ENCODE data around the gene C5orf52.

C5orf52 gene

DNA sequence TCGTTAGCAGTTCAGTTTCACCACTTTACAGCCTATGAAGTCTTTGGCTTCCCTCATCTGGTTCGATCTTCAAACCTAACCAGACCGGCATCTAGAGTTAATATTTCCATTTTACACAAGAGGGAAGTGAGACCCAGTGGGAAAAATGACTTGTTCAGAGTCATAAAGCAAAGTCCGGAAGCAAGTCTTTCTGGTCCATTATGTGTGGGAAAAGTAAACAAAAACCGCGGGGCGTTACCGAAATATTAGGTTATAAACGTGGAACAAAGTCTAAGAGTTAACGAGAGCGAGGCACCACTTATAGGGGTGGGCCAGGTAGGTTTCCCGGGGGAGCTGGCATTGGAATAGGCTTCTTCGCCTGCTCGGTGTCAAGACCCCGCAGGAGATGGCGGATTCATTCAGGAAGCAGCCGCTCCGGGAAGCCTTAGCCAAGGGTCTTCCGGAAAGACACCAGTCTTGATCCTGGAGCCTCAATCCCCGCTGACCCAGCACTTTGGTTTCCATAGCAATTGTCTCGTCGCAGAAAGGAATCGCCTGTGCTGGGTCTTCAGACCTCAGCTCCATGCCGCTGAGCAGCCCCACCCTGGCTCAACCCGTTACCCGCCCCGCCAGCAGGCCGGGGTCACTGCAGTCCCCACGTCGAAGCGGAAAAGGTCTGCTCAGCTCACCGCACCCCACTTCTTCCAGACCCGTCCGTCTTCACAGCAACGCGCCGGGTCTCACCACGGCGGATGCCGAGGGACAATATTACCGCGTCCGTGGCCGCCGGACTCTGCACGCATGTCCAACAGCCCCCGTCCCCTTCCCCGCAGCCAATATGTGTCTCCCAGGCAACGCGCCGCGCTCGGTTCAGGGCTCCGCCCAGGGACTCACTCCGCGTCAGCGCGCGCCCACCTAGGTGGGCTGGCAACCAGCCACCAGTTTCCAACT, at the start of gene C5orf52:
Gene C5orf52 (plus strand): TSS at position 872 of the 930 bp plus-strand sequence. CDS start 82 bp downstream, outside the sequence.
- no peak for TF ChIP-seq MYC (IDR thresholded peaks at IDR 0.05; ENCODE audit: low read depth, low read length)
- TF ChIP-seq POLR2A (IDR thresholded peaks at IDR 0.05; ENCODE audit: extremely low read depth, insufficient read length): no peak
- TF ChIP-seq CTCF (IDR thresholded peaks at IDR 0.05; ENCODE audit: low read depth, low read length): no peak
- DNase-seq (ENCODE audit: low read depth): peak; percentile 6
- H3K4me3 ChIP-seq (ENCODE audit: low read depth, low read length): no peak within 1 kb of the TSS

GRCh38 chr5:157624144-157624543, 47.2 kb upstream of the C5orf52 start:
- H3K4me3 ChIP-seq (ENCODE audit: low read depth, low read length): no peak overlapping the region
- DNase-seq (ENCODE audit: low read depth): no peak
- TF ChIP-seq POLR2A (IDR thresholded peaks at IDR 0.05; ENCODE audit: extremely low read depth, insufficient read length) (no peak), CTCF (IDR thresholded peaks at IDR 0.05; ENCODE audit: low read depth, low read length) (no peak), MYC (IDR thresholded peaks at IDR 0.05; ENCODE audit: low read depth, low read length) (no peak)
- TF ChIP-seq, protein P1, sequence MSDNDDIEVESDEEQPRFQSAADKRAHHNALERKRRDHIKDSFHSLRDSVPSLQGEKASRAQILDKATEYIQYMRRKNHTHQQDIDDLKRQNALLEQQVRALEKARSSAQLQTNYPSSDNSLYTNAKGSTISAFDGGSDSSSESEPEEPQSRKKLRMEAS (IDR thresholded peaks at IDR 0.05; ENCODE audit: low read depth, low read length): no peak

GRCh38 chr5:157626831-157627230, 44.5 kb upstream of the C5orf52 start:
- no peak for TF ChIP-seq MYC (IDR thresholded peaks at IDR 0.05; ENCODE audit: low read depth, low read length)
- TF ChIP-seq, protein P1 (IDR thresholded peaks at IDR 0.05; ENCODE audit: low read depth, low read length): no peak
- no peak for TF ChIP-seq CTCF (IDR thresholded peaks at IDR 0.05; ENCODE audit: low read depth, low read length)

GRCh38 chr5:157630341-157630740, 41.0 kb upstream of the C5orf52 start:
- TF ChIP-seq CTCF (IDR thresholded peaks at IDR 0.05; ENCODE audit: low read depth, low read length) (no peak), POLR2A (IDR thresholded peaks at IDR 0.05; ENCODE audit: extremely low read depth, insufficient read length) (no peak), MYC (IDR thresholded peaks at IDR 0.05; ENCODE audit: low read depth, low read length) (no peak)
- TF ChIP-seq, protein P1 (IDR thresholded peaks at IDR 0.05; ENCODE audit: low read depth, low read length): no peak
- no peak overlapping the region for H3K4me3 ChIP-seq (ENCODE audit: low read depth, low read length)
- no peak for DNase-seq (ENCODE audit: low read depth)

More at GRCh38 chr5:157626831-157627230, 44.5 kb upstream of the C5orf52 start:
- H3K4me3 ChIP-seq (ENCODE audit: low read depth, low read length): no peak overlapping the region
- DNase-seq (ENCODE audit: low read depth): no peak

- no peak for DNase-seq (ENCODE audit: low read depth)
- no peak overlapping the region for H3K4me3 ChIP-seq (ENCODE audit: low read depth, low read length)
- no peak for TF ChIP-seq MYC (IDR thresholded peaks at IDR 0.05; ENCODE audit: low read depth, low read length)
- TF ChIP-seq POLR2A (IDR thresholded peaks at IDR 0.05; ENCODE audit: extremely low read depth, insufficient read length): no peak
- TF ChIP-seq CTCF (IDR thresholded peaks at IDR 0.05; ENCODE audit: low read depth, low read length): no peak
- TF ChIP-seq, protein P1 (IDR thresholded peaks at IDR 0.05; ENCODE audit: low read depth, low read length): no peak
Measured at GRCh38 chr5:157640406-157641066, 30.8 kb upstream of the C5orf52 start.

Measured in NB4 (cell line).